HepG2 (cell line): ENCODE measurements around the gene PRPF38A. TPM values are rescaled to one million over a fixed set of nuclear protein-coding genes. Genes with fewer than 3 reads are reported as not detected.

Experiments used
- ATAC-seq: fragments of 200-7000 bp; cut with Tn5 transposase; 3 replicates; pipeline ENCODE4 v1.9.1; 2020; ENCODE audit warnings: mild to moderate bottlenecking, moderate library complexity
- BruUV-seq: library from RNA; stranded (reverse); fragments of 400-500 nt; replicated peaks from 2 replicates; lab custom pipeline; 2021; lab: Mats Ljungman, UMichigan
- CTCF ChIA-PET: fragments of 300-600 bp; formaldehyde crosslinking; extraction: SDS; loops from one replicate; lab custom pipeline; 2021; ENCODE audit warnings: low total read pairs, inconsistent platforms, low intra/inter-chr PET ratio; lab: Yijun Ruan, JAX
- POLR2A ChIA-PET: fragments of 350-600 bp; sonication (Branson Sonifier 250); formaldehyde crosslinking; loops from one replicate; lab custom pipeline; 2020; ENCODE audit warnings: antibody characterized with exemption, inconsistent platforms; lab: Yijun Ruan, JAX
- DNase-seq: peaks from one replicate; pipeline ENCODE4 v3.0.0-alpha.2; 2015; ENCODE audit warnings: low spot score
- FAIRE-seq: peaks from 3 replicates; lab custom pipeline; 2011; peaks lifted over from hg19 to GRCh38; lab: Jason Lieb, UNC
- H2AFZ ChIP-seq: one replicate; pipeline ENCODE4 v1.6.1; 2011; ENCODE audit warnings: low read length, inconsistent platforms
- H3K27ac ChIP-seq: fragments of 300-600 bp; 3 replicates; pipeline ENCODE4 v1.8.0; 2011; ENCODE audit warnings: mixed run types, mild to moderate bottlenecking, mixed read lengths, low read length, inconsistent platforms; ENCODE audit not compliant: insufficient read depth; ENCODE audit errors: extremely low read length
- H3K27me3 ChIP-seq, 2 experiments: fragments of 200-600 bp in 1 of 2; 2 replicates in 1 of 2; 3 replicates in 1 of 2; pipeline versions ENCODE4 v1.6.0 to v1.8.0; 2011; ENCODE audit warnings: low read length in 2 of 2, mild to moderate bottlenecking in 2 of 2, moderate library complexity in 2 of 2, inconsistent platforms in 1 of 2; ENCODE audit not compliant: insufficient read depth in 2 of 2, control insufficient read depth in 1 of 2
- H3K36me3 ChIP-seq, 2 experiments: fragments of 200-600 bp in 1 of 2; replicated peaks in 1 of 2; 2 replicates in 1 of 2; 3 replicates in 1 of 2; pipeline versions ENCODE4 v1.5.1 to v1.8.0; 2011; ENCODE audit warnings: low read length in 2 of 2, inconsistent platforms in 1 of 2; ENCODE audit not compliant: insufficient read depth in 2 of 2, control insufficient read depth in 1 of 2
- H3K4me1 ChIP-seq: 2 replicates; pipeline ENCODE4 v1.5.1; 2012; ENCODE audit warnings: low read length, inconsistent platforms; ENCODE audit not compliant: insufficient read depth
- H3K4me2 ChIP-seq: 2 replicates; pipeline ENCODE4 v1.6.0; 2011; ENCODE audit warnings: low read depth, low read length, inconsistent platforms
- H3K4me3 ChIP-seq, 3 experiments: fragments of 200-600 bp in 1 of 3; sonication (generic), shearing (Covaris generic) in 1 of 3; replicated peaks in 1 of 3; 2 replicates each; pipeline ENCODE4 v1.5.1; 2011 to 2016; ENCODE audit warnings: low read length in 3 of 3, inconsistent platforms in 2 of 3, low read depth in 2 of 3, mild to moderate bottlenecking in 2 of 3, control low read depth in 1 of 3, mixed read lengths in 1 of 3; ENCODE audit not compliant: insufficient read depth in 1 of 3
- H3K79me2 ChIP-seq: one replicate; pipeline ENCODE4 v1.6.1; 2011; ENCODE audit warnings: low read length, inconsistent platforms; ENCODE audit not compliant: insufficient read depth
- H3K9ac ChIP-seq: 2 replicates; pipeline ENCODE4 v1.6.0; 2011; ENCODE audit warnings: mild to moderate bottlenecking, low read depth, low read length, inconsistent platforms; ENCODE audit not compliant: insufficient read depth
- H3K9me3 ChIP-seq: 2 replicates; pipeline ENCODE4 v1.5.1; 2012; ENCODE audit warnings: mild to moderate bottlenecking, low read length
- H4K20me1 ChIP-seq: 2 replicates; pipeline ENCODE4 v1.6.0; 2011; ENCODE audit warnings: inconsistent platforms, mild to moderate bottlenecking, low read length, moderate library complexity; ENCODE audit not compliant: insufficient read depth
- ARNT ChIP-seq: fragments of 450-650 bp; IDR thresholded peaks from 2 replicates; pipeline ENCODE4 v1.6.1; 2017
- CENPX ChIP-seq: sonication (generic); formaldehyde crosslinking; IDR thresholded peaks from 2 replicates; pipeline ENCODE4 v1.9.0; 2021; ENCODE audit warnings: mild to moderate bottlenecking, missing genetic modification reagents, moderate library complexity
- FOXJ3 ChIP-seq: sonication (generic); formaldehyde crosslinking; IDR thresholded peaks from 2 replicates; pipeline ENCODE4 v1.4.0; 2020; ENCODE audit warnings: missing genetic modification reagents, mild to moderate bottlenecking, borderline replicate concordance
- HNRNPLL ChIP-seq: fragments of 200-400 bp; formaldehyde crosslinking; IDR thresholded peaks from 2 replicates; pipeline ENCODE4 v1.6.1; 2017; ENCODE audit warnings: mild to moderate bottlenecking, low read depth, low read length; ENCODE audit not compliant: poor library complexity, severe bottlenecking
- MEF2D ChIP-seq: sonication (generic); formaldehyde crosslinking; IDR thresholded peaks from 2 replicates; pipeline ENCODE4 v1.5.1; 2020; ENCODE audit warnings: mild to moderate bottlenecking, missing genetic modification reagents
- RBFOX2 ChIP-seq: fragments of 200-400 bp; formaldehyde crosslinking; IDR thresholded peaks from 2 replicates; pipeline ENCODE4 v1.6.1; 2017; ENCODE audit warnings: low read depth, mild to moderate bottlenecking, low read length
- RFXANK ChIP-seq: IDR thresholded peaks from 2 replicates; pipeline ENCODE4 v1.6.1; 2016
- ZFYVE20 ChIP-seq: sonication (generic); formaldehyde crosslinking; IDR thresholded peaks from 2 replicates; pipeline ENCODE4 v1.8.0; 2023; ENCODE audit warnings: low read depth, mild to moderate bottlenecking, moderate library complexity, missing genetic modification reagents, borderline replicate concordance
- ZNF383 ChIP-seq: sonication (generic); formaldehyde crosslinking; IDR thresholded peaks from 2 replicates; pipeline ENCODE4 v1.4.0; 2020; ENCODE audit warnings: missing genetic modification reagents, mild to moderate bottlenecking, borderline replicate concordance
- ZNF615 ChIP-seq: sonication (generic); formaldehyde crosslinking; IDR thresholded peaks from 2 replicates; pipeline ENCODE4 v1.5.0; 2020; ENCODE audit warnings: mild to moderate bottlenecking, missing genetic modification reagents, borderline replicate concordance
- ZNF768 ChIP-seq: sonication (generic); formaldehyde crosslinking; IDR thresholded peaks from 2 replicates; pipeline ENCODE4 v1.4.0; 2020; ENCODE audit warnings: missing genetic modification reagents
- ZNF883 ChIP-seq: sonication (generic); formaldehyde crosslinking; IDR thresholded peaks from 2 replicates; pipeline ENCODE4 v1.5.1; 2020; ENCODE audit warnings: mild to moderate bottlenecking, missing genetic modification reagents; ENCODE audit errors: not compliant biosample characterization
- ZZZ3 ChIP-seq: sonication (generic); formaldehyde crosslinking; IDR thresholded peaks from 2 replicates; pipeline ENCODE4 v1.4.0; 2020; ENCODE audit warnings: missing genetic modification reagents, mild to moderate bottlenecking, borderline replicate concordance
- WGBS: methylation state at CpG from one replicate; pipeline ENCODE4 v1.1.6; 2017; ENCODE audit warnings: low lambda C conversion rate; 5-methylcytosine and 5-hydroxymethylcytosine counted together
- in situ Hi-C: cut with HindIII; loops from 2 replicates; pipeline ENCODE4 v1.10.0; 2017; ENCODE audit warnings: low pct_unique_long_range_greater_than_20kb; ENCODE audit not compliant: extremely low pct_ligation_motif_present
- intact Hi-C: fragments of 100-400 bp; cut with micrococcal nuclease; formaldehyde crosslinking; loops from one replicate; pipeline ENCODE4 v1.10.0; 2022; ENCODE audit not compliant: unreplicated experiment
- polyA plus RNA-seq, 8 experiments: library from polyadenylated mRNA; depleted of rRNA in 3 of 8; stranded (reverse) in 7 of 8; unstranded in 1 of 8; fragments of >200 nt; fragmentation: Illumina TruSeq in 4 of 8; extraction: Trizol in 4 of 8; gene quantifications; 2 replicates each; pipeline versions ENCODE4 v1.2.1 to v1.2.3, GENCODE V29; 2011 to 2016; ENCODE audit warnings: low read depth in 4 of 8, missing spikeins in 1 of 8, mixed read lengths in 1 of 8; ENCODE audit not compliant: insufficient read depth in 1 of 8
- total RNA-seq, 5 experiments: library from RNA; depleted of rRNA; stranded (reverse); fragments of >200 nt; fragmentation: Illumina TruSeq; extraction: Trizol; gene quantifications; 2 replicates each; pipeline ENCODE4 v1.2.3, GENCODE V29; 2016; ENCODE audit warnings: low read depth in 1 of 5
- TF ChIP-seq, protein P1 (sequence below): sonication (generic); formaldehyde crosslinking; IDR thresholded peaks from 2 replicates; pipeline ENCODE4 v1.8.0; 2022; ENCODE audit warnings: mild to moderate bottlenecking, missing genetic modification reagents; ENCODE audit not compliant: insufficient replicate concordance
- TF ChIP-seq, protein P2 (sequence below): sonication (generic); formaldehyde crosslinking; IDR thresholded peaks from 2 replicates; pipeline ENCODE4 v1.8.1; 2023; ENCODE audit warnings: missing genetic modification reagents, inconsistent platforms, borderline replicate concordance

The PRPF38A gene
- total and polyA plus RNA-seq, 2 of the 13 experiments (the other 11 are each of a cell fraction or from before 2014, with no cell fraction given) = 18.3 to 45.5 TPM

DNA sequence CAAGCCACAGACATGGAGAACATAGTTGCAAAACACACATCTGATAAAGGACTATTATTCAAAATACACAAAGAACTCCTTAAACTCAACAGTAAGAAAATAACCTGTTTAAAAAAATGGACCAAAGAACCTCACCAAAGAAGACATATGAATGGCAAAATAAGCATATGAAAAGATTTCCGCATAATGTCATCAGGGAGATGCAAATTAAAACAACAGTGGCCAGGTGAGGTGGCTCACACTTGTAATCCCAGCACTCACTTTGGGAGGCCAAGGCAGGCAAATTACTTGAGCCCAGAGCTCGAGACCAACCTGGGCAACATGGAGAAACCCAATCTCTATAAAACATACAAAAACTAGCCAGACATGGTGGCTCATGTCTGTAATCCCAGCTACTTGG, 50.4 kb downstream of the PRPF38A start:
- WGBS = 93% methylated on average over 2 of the region's 2 CpGs
- H3K9ac ChIP-seq = no peak overlapping the region
- no peaks in the 10 kb centered on the region for H4K20me1 ChIP-seq
- no peaks in the 10 kb centered on the region for H3K4me1 ChIP-seq
- no peak for ATAC-seq
- no peak overlapping the region for H3K27ac ChIP-seq
- no peaks in the 10 kb centered on the region for H3K79me2 ChIP-seq
- POLR2A ChIA-PET = no interaction called here
- FAIRE-seq = no peak
- no peak for DNase-seq
- H2AFZ ChIP-seq = no peak overlapping the region
- in situ Hi-C loops (no loop called here), intact Hi-C loops (no loop called here)
- TF ChIP-seq HNRNPLL (no peak), ZNF883 (CRISPR knock-in tag) (no peak), ZFYVE20 (no peak), ZNF615 (no peak), ARNT (no peak), MEF2D (CRISPR knock-in tag) (no peak), ZNF383 (CRISPR knock-in tag) (no peak), RBFOX2 (no peak), FOXJ3 (no peak), ZZZ3 (CRISPR knock-in tag) (no peak), RFXANK (CRISPR knock-in tag) (no peak), ZNF768 (CRISPR knock-in tag) (no peak), CENPX (no peak)
- TF ChIP-seq, protein P1, sequence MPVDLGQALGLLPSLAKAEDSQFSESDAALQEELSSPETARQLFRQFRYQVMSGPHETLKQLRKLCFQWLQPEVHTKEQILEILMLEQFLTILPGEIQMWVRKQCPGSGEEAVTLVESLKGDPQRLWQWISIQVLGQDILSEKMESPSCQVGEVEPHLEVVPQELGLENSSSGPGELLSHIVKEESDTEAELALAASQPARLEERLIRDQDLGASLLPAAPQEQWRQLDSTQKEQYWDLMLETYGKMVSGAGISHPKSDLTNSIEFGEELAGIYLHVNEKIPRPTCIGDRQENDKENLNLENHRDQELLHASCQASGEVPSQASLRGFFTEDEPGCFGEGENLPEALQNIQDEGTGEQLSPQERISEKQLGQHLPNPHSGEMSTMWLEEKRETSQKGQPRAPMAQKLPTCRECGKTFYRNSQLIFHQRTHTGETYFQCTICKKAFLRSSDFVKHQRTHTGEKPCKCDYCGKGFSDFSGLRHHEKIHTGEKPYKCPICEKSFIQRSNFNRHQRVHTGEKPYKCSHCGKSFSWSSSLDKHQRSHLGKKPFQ (CRISPR knock-in tag) = no peak
- TF ChIP-seq, protein P2, sequence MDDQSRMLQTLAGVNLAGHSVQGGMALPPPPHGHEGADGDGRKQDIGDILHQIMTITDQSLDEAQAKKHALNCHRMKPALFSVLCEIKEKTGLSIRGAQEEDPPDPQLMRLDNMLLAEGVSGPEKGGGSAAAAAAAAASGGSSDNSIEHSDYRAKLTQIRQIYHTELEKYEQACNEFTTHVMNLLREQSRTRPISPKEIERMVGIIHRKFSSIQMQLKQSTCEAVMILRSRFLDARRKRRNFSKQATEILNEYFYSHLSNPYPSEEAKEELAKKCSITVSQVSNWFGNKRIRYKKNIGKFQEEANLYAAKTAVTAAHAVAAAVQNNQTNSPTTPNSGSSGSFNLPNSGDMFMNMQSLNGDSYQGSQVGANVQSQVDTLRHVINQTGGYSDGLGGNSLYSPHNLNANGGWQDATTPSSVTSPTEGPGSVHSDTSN (CRISPR knock-in tag) = no peak
- peaks cover 1 to 22% of the 10 kb centered on the region in 2 experiments; a peak in 3 of 5 replicates for H3K36me3 ChIP-seq
- no peak overlapping the region for H3K4me3 ChIP-seq
- H3K27me3 ChIP-seq = no peaks in the 10 kb centered on the region
- no peaks in the 10 kb centered on the region for H3K9me3 ChIP-seq
- CTCF ChIA-PET = no interaction called here
- H3K4me2 ChIP-seq = no peak overlapping the region
- BruUV-seq = no TSS peak
